Mesendoderm (in vitro differentiated cells): Measurements from ENCODE around the gene OR4N2.
"Not testable (repeated sequence)": the region's sequence is repeated elsewhere in the genome, so short reads cannot be mapped to it uniquely, and the experiment has no call there.

Experiments used
- DNase-seq: peaks from one replicate; pipeline ENCODE4 v3.0.0; 2013
- H2AK5ac ChIP-seq: 2 replicates; pipeline ENCODE4 v1.6.1; 2013; ENCODE audit warnings: low read length, inconsistent platforms
- H2BK120ac ChIP-seq: 2 replicates; pipeline ENCODE4 v1.6.1; 2013; ENCODE audit warnings: low read depth, mild to moderate bottlenecking, low read length, moderate library complexity, mixed read lengths
- H2BK15ac ChIP-seq: replicated peaks from 2 replicates; pipeline ENCODE4 v1.6.1; 2013; ENCODE audit warnings: low read depth, mild to moderate bottlenecking, moderate library complexity
- H2BK5ac ChIP-seq: 2 replicates; pipeline ENCODE4 v1.6.1; 2013; ENCODE audit warnings: low read length, inconsistent platforms
- H3K18ac ChIP-seq: 2 replicates; pipeline ENCODE4 v1.6.1; 2013; ENCODE audit warnings: mild to moderate bottlenecking, low read length, mixed read lengths
- H3K23ac ChIP-seq: one replicate; pipeline ENCODE4 v1.6.1; 2013; ENCODE audit warnings: low read length
- H3K27ac ChIP-seq: 2 replicates; pipeline ENCODE4 v1.5.1; 2013; ENCODE audit warnings: low read depth, mild to moderate bottlenecking, inconsistent platforms, low read length, moderate library complexity
- H3K27me3 ChIP-seq: 2 replicates; pipeline ENCODE4 v1.6.1; 2013; ENCODE audit warnings: low read length, control low read depth, mild to moderate bottlenecking, inconsistent platforms; ENCODE audit not compliant: insufficient read depth, poor library complexity
- H3K36me3 ChIP-seq: 2 replicates; pipeline ENCODE4 v1.6.1; 2013; ENCODE audit warnings: low read length, inconsistent platforms; ENCODE audit not compliant: control insufficient read depth, insufficient read depth
- H3K4ac ChIP-seq: one replicate; pipeline ENCODE4 v1.6.1; 2013; ENCODE audit warnings: low read depth, mild to moderate bottlenecking, low read length, moderate library complexity
- H3K4me1 ChIP-seq: 2 replicates; pipeline ENCODE4 v1.6.1; 2013; ENCODE audit warnings: low read depth, low read length, inconsistent platforms; ENCODE audit not compliant: control insufficient read depth
- H3K4me2 ChIP-seq: 2 replicates; pipeline ENCODE4 v1.6.1; 2013; ENCODE audit warnings: low read length
- H3K4me3 ChIP-seq: 2 replicates; pipeline ENCODE4 v1.5.1; 2013; ENCODE audit warnings: mild to moderate bottlenecking, low read length
- H3K56ac ChIP-seq: one replicate; pipeline ENCODE4 v1.6.1; 2013; ENCODE audit warnings: low read length
- H3K79me1 ChIP-seq: 2 replicates; pipeline ENCODE4 v1.6.1; 2013; ENCODE audit warnings: low read length, inconsistent platforms
- H3K79me2 ChIP-seq: 2 replicates; pipeline ENCODE4 v1.6.1; 2013; ENCODE audit warnings: mild to moderate bottlenecking, low read length; ENCODE audit not compliant: control insufficient read depth, insufficient read depth
- H3K9ac ChIP-seq: 2 replicates; pipeline ENCODE4 v1.6.1; 2013; ENCODE audit warnings: low read length, inconsistent platforms
- H4K5ac ChIP-seq: one replicate; pipeline ENCODE4 v1.6.1; 2013; ENCODE audit warnings: low read length
- H4K8ac ChIP-seq: one replicate; pipeline ENCODE4 v1.6.1; 2013; ENCODE audit warnings: low read depth, mild to moderate bottlenecking, control low read depth, low read length, moderate library complexity
- WGBS: extraction: QIAGEN DNeasy Blood & Tissue Kit; methylation state at CpG from one replicate; pipeline ENCODE4 v1.1.7; 2013; ENCODE audit warnings: low lambda C conversion rate, missing lambda C conversion rate; ENCODE audit not compliant: insufficient coverage; ENCODE audit errors: extremely low coverage; 5-methylcytosine and 5-hydroxymethylcytosine counted together

OR4N2 gene

GRCh38 chr14:19851365-19851764 lies 47.8 kb downstream of the OR4N2 start:
- Histone ChIP-seq H2BK5ac (no peak overlapping the region), H3K27me3 (no peaks in the 10 kb centered on the region), H3K79me1 (no peaks in the 10 kb centered on the region), H3K23ac (no peak overlapping the region), H3K4me1 (no peaks in the 10 kb centered on the region), H3K4ac (no peak overlapping the region), H2AK5ac (no peak overlapping the region), H3K56ac (no peak overlapping the region), H4K8ac (no peak overlapping the region), H2BK120ac (no peak overlapping the region), H3K27ac (no peak overlapping the region), H3K18ac (no peak overlapping the region), H2BK15ac (no peak overlapping the region), H3K9ac (no peak overlapping the region), H3K4me2 (no peak overlapping the region), H3K79me2 (no peaks in the 10 kb centered on the region), H3K4me3 (no peak overlapping the region), H3K36me3 (no peaks in the 10 kb centered on the region), H4K5ac (no peak overlapping the region)
- no peak for DNase-seq

GRCh38 chr14:19866061-19866669 lies 62.6 kb downstream of the OR4N2 start:
- no CpG with 5 or more reads among the region's 39 CpGs for WGBS

DNA sequence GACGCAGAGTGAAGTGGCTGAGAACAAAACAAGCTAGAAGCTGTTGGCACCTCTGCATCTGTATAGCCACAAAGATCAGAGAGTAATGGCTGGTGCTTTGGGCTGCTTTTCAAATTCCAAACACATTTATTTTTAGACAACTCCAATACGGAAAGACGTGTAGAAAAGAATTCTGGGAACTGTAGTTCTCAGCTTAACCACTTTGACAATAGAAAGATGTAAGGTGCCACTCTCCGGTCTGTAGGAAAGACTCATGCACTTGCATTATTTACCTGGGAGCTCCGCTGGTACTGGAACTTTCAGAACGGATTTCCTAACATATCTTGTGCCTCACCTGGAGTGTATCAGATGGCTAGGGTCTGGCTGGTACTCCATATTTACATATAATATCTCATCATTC lies 69.6 kb downstream of the OR4N2 start:
- Histone ChIP-seq H2BK15ac (no peak overlapping the region), H3K9ac (no peak overlapping the region), H3K27ac (no peak overlapping the region), H3K4me3 (no peak overlapping the region), H3K18ac (no peak overlapping the region), H3K4me1 (no peaks in the 10 kb centered on the region), H3K27me3 (no peaks in the 10 kb centered on the region), H3K79me2 (no peaks in the 10 kb centered on the region), H4K5ac (no peak overlapping the region), H3K4me2 (no peak overlapping the region), H3K36me3 (no peaks in the 10 kb centered on the region), H3K79me1 (no peaks in the 10 kb centered on the region), H2BK120ac (no peak overlapping the region), H3K56ac (no peak overlapping the region), H2BK5ac (no peak overlapping the region), H4K8ac (no peak overlapping the region), H2AK5ac (no peak overlapping the region), H3K4ac (no peak overlapping the region), H3K23ac (no peak overlapping the region)
- DNase-seq, result no peak
- no CpG with 5 or more reads among the region's 6 CpGs for WGBS

More at GRCh38 chr14:19866061-19866669, 62.6 kb downstream of the OR4N2 start:
- not testable (repeated sequence) for H2BK5ac ChIP-seq, H3K36me3 ChIP-seq, H3K79me1 ChIP-seq, H3K18ac ChIP-seq, H3K4me3 ChIP-seq, H4K8ac ChIP-seq, H2BK15ac ChIP-seq, H4K5ac ChIP-seq, H3K79me2 ChIP-seq, H3K27me3 ChIP-seq, H3K4ac ChIP-seq, H2BK120ac ChIP-seq, H3K4me2 ChIP-seq, H2AK5ac ChIP-seq, DNase-seq, H3K27ac ChIP-seq, H3K9ac ChIP-seq, H3K23ac ChIP-seq, H3K4me1 ChIP-seq, H3K56ac ChIP-seq

DNA sequence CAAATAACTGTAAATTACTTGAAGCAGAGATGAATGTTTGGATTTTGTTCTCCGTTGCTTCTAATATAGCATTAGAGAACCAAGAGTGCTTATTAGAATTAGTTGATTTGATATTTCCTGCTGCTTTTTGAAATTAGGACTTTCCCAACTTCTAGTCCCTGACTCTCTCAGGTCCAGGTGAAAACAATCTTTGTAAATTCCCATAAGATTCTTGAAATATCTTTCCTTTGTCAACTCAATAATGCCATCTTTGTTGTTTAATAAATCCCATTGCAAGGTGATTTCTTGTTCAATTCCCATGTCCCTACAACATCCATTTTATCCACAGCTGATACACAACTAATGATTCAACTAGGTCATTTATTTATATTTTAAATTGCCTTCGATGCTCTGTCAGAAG lies 71.3 kb downstream of the OR4N2 start, which contains the start of gene OR4K2:
Gene OR4K2 (plus strand): TSS at position 301 of the 400 bp plus-strand sequence. CDS start 1,126 bp downstream, outside the sequence.
- Histone ChIP-seq H2BK120ac (no peak within 1 kb of the TSS), H3K23ac (no peak within 1 kb of the TSS), H3K36me3 (no peaks in the 10 kb centered on the region), H3K27me3 (no peaks in the 10 kb centered on the region), H3K4me2 (no peak within 1 kb of the TSS), H3K4me1 (no peaks in the 10 kb centered on the region), H3K79me2 (no peaks in the 10 kb centered on the region), H3K27ac (no peak within 1 kb of the TSS), H3K56ac (no peak within 1 kb of the TSS), H2BK5ac (no peak within 1 kb of the TSS), H4K8ac (no peak within 1 kb of the TSS), H3K9ac (no peak within 1 kb of the TSS), H4K5ac (no peak within 1 kb of the TSS), H2AK5ac (no peak within 1 kb of the TSS), H3K4me3 (no peak within 1 kb of the TSS), H3K79me1 (no peaks in the 10 kb centered on the region), H2BK15ac (no peak within 1 kb of the TSS), H3K18ac (no peak within 1 kb of the TSS), H3K4ac (no peak within 1 kb of the TSS)
- no peak for DNase-seq
- no CpG with 5 or more reads among the region's 2 CpGs for WGBS

DNA sequence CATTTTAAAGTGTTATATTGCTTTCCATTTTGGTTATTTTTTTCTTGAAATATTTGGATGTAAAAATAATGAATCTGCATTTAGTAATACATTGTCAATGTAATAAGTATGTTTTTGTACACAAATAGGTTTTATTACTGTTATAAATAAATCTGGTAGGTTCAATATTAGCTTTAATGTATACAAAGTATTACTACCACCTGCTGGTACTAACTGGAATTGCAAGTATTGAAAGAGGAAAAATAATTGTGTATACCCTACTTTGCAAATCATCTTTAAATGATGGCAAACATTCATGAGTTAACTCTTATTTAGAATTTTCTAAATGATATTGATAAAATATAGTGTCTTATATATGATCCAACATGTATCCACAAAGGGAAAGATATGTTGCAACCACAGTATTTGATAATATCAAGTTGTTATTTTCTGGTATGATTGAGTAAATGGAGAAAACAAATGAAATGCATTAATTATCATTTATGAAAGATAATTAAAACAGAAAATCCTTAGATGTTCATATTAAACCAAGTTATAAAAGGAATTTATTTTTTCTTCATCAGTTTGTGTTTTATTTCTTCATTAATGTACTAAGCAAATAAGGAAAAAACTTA lies 74.6 kb downstream of the OR4N2 start:
- peak; percentile 3 for DNase-seq

More for the DNA sequence above, 74.6 kb downstream of the OR4N2 start:
- H3K27me3 ChIP-seq, result no peaks in the 10 kb centered on the region
- no peak overlapping the region for H4K5ac ChIP-seq
- H3K4me2 ChIP-seq, result no peak overlapping the region
- H3K4ac ChIP-seq, result no peak overlapping the region
- H3K23ac ChIP-seq, result no peak overlapping the region
- no peak overlapping the region for H2BK120ac ChIP-seq
- H3K4me3 ChIP-seq, result no peak overlapping the region
- H3K4me1 ChIP-seq, result no peaks in the 10 kb centered on the region
- no peak overlapping the region for H4K8ac ChIP-seq
- H3K79me2 ChIP-seq, result no peaks in the 10 kb centered on the region
- H3K18ac ChIP-seq, result no peak overlapping the region
- no peak overlapping the region for H3K27ac ChIP-seq
- no peak overlapping the region for H2BK15ac ChIP-seq
- H3K36me3 ChIP-seq, result no peaks in the 10 kb centered on the region
- no peak overlapping the region for H2AK5ac ChIP-seq
- H2BK5ac ChIP-seq, result no peak overlapping the region
- H3K79me1 ChIP-seq, result no peaks in the 10 kb centered on the region
- no peak overlapping the region for H3K56ac ChIP-seq
- no peak overlapping the region for H3K9ac ChIP-seq
